HG03060 (cell line): Measurements from ENCODE around the gene SIPA1L3.

Source experiments
- ATAC-seq: cut with Tn5 transposase; IDR thresholded peaks from one replicate; pipeline ENCODE4 v1.9.1; 2021; ENCODE audit warnings: low read depth, moderate number of reproducible peaks; ENCODE audit not compliant: unreplicated experiment

The SIPA1L3 gene

DNA sequence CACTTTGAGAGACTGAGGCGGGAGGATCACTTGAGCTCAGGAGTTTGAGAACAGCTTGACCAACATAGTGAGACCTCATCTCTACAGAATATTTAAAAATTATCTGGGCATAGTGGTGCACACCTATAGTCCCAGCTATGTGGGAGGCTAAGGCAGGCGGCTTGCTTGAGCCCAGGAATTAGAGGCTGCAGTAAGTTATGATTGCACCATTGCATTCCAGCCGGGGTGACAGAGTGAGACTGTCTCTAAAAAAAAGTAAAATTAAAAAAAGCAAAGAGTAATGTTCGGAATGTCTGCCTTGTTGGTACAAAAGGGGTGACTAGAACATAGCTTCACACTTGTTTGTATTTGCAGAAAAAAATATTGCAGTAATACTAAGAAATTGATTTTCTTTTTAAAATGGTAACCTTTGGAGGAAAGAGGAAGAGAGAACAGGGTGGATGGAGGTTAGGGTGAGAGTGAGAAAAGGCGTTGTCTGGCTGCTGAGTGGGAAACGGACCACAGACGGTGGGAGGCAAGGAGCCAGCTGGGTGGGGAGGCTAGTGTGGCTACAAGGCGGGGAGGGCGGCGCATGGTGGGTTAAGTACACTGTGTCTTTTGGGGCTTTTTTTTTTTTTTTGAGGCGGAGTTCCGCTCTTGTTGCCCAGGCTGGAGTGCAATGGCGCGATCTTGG lies 339.0 kb downstream of the SIPA1L3 start:
- no peak for ATAC-seq

GRCh38 chr19:38247126-38247525 lies 340.1 kb downstream of the SIPA1L3 start:
- no peak for ATAC-seq

DNA sequence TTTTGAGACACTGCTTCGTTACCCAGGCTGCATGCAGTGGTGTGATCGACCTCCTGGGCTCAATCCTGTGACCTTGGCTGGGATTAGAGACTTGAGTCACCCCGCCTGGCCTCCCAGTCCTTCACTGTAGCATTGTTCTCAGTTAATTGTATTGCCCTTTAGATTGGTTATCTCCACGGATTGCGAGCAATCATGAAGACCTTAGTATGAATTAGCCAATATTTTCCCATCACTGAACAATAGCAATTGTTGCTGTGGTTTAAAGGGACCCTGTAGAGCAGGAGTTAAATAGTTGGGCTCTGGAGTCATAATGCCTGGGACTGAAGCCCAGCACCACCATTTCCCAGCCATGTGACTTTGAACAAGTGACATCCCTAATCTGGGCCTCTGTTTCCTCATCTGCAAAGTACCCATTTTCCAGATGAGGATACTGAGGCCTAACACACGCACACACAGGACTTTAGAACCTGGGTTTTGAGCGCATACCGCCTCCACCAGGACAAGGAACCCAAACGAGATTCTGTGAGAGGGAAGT lies 340.8 kb downstream of the SIPA1L3 start:
- no peak for ATAC-seq

DNA sequence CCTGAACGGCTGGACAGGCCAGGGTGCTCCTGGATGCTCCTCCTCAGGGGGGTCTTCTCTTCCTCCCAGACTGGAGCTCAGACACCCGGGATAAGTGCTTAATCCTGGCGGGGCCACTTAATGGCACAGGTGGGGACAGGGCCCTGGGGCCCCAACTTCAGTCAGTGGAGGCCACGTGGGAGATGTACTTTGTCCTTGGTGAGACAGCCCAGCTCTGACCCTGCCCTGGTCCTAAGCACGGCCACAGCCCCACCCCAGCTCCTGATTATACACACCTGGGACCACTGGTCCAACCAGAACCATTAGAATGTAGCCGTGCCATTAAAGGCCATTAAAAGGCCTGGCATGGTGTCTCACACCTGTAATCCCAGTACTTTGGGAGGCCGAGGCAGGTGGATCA lies 341.4 kb downstream of the SIPA1L3 start:
- ATAC-seq: no peak

DNA sequence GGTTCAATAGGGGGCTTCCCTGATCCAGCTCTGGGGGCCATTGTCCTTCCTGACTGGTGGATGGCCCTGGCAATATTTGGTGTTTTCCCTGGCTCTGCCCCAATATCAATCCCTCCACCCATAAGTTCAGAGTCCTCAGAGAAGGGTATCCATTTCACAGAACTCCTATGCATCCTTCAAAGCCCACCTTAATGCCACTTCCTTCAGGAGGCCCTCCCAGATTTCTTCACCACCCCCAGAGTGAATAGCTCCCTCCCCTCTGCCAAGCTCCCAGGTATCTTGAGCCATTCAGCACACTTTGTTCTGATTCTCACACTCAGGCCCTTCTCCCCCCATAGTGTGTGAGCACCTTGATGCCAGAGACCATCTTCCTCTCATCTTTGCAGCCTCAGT lies 343.4 kb downstream of the SIPA1L3 start:
- ATAC-seq: no peak

DNA sequence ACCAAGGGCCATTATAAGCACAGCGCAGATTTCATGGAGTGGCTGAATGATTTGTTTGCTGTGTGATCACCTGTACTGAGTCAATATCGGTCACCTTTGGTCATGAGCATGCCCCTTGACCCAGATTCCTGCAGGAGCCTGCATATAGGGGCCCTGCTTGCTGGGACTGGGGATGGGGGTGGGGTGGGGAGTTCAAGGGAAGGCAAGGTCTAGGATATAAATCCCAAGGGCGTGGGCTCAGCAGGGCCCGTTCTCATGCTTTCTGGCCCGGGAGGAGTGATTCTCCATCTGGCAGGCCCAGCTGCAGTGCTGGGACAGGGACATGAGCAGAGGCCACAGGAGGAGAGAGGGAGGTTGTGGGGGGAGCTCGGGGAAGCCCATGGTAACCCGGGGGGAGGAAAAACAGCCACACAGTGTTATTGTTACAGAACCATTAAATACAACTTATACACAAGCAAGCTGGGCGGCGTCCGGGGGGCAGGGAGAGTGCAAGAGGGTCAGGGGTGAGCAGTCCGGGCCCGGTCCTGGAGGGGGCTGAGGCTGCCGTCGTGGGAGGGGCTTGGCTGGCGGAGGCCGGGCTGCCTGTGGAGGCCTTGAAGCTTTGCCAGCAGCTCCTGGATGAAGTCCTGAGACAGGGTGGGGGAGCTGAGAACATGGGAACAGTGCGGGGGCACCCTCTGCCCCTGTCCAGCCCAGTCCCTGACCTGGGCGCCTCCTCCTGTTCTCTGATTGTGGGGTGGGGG lies 344.0 kb downstream of the SIPA1L3 start:
- ATAC-seq: no peak

- no peak for ATAC-seq
Observed at GRCh38 chr19:38251564-38252051, 344.6 kb downstream of the SIPA1L3 start.

DNA sequence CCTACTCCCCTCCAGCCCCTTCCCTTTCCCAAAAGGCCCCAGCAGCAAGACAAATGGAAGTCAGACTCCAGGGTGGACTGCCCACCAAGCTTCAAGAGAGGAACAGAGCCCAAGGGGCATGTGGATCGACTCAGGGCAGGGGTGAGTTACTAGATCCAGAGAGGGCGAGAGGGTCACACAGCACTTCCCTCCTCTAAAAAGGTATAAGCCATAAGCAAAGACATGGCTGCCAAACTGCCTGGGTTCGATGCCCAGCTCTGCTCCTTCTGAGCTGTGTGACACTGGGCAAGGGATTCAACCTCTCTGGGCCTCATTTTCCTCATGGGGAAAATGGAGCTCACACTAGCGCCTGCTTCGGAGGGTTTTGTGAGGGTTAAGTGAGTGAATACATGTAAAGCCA lies 345.4 kb downstream of the SIPA1L3 start:
- ATAC-seq: no peak

DNA sequence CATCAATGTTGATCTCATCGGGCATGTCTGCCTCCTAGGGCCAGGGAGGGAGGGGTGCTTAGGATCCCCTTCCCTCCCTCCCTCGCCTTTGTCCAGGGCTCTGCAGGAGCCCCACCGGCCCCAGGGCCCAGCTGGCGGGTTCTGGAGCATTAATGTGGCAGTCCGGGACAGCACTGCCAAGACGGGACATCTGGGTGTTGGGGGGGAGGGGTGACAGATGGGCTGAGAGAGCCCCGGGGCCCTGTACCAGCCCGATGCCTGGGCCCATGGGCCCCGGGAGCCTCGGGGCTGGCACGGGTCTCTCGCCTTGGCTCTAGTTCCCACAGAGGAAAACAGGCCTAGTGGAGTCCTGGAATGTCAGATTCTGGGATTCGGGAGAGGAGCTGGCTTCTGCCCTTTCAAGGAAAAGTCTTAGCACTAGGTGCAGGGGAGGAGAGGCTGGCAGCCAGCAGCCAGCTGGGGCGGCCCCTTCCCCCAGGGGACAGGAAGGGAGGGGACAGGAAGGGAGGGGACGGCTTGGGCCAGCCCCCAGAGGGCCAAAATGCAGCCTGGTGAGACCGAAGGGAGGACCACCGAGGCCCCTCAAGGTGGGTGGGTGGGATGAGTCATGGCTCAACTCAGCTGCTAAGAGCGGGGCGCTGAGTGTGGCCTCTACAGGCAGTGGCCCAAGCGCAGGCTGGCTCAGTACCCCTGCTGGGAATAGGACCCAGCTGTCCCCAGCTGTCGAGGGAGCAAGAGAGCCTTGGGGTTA lies 346.1 kb downstream of the SIPA1L3 start:
- ATAC-seq: no peak

DNA sequence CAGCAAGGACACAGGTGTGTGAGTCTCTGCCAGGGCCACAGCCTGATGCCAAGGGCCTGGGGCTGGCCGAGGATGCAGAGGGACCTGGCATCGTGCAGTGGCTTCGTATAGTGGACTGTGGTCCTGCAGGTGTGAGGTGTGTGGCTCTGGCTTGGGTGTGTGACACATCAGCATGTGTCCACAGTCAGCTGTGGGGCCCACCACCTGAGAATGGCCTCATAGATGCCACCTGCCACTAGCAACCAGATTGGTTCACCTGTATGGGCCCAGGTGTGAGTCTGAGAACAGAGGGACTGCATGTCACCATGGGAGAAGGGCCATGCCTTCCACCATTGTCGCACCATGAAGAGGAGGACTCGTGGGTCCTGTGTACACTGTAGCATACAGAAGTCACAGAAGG lies 346.8 kb downstream of the SIPA1L3 start:
- ATAC-seq: no peak

DNA sequence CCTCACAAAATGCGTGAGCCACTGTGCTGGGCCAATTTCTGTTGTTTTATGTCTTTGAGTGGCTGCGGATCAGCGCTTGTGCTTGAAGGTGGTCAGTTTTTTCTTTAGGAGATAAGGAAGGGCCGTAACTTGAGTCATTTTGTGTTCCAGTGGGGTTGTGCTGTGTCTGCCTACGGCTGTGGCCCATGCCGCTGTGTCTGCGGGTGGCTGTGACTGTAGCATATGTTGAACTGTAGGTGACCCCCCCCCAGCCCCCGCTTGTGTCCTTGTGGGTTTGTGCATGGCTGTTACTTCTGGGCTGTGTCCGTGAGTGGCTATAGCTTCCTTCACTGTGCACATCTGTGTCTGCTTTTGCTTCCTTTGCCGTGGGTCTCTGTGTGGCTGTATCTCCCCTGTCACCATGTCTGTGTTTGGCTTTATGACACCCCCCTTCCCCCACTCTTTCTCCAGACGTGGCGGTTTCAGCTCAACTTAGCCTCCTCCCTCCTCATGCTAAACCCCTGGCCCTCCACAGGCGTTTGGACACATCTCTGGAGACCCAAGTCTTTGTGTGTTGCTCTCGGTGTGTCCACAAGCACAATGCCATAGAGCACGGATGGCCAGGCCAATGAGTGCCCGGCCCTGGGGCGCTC lies 348.5 kb downstream of the SIPA1L3 start:
- ATAC-seq: no peak
